Lower leg skin (tissue), 4 donors: ENCODE results near the gene CDKL5. TPM values are rescaled to one million over a fixed set of nuclear protein-coding genes. Genes with fewer than 3 reads are reported as not detected.
"Not testable (repeated sequence)": the region's sequence is repeated elsewhere in the genome, so short reads cannot be mapped to it uniquely, and the experiment has no call there.

Source experiments
- DNase-seq, 2 donors: peaks; one replicate each; pipeline ENCODE4 v3.0.0-alpha.2; 2019; ENCODE audit warnings: low spot score in 2 of 2
- H3K4me3 ChIP-seq: fragments of 200-600 bp; sonication (generic); 2 replicates; pipeline ENCODE4 v1.5.1; 2017; ENCODE audit warnings: mild to moderate bottlenecking, low read depth; ENCODE audit not compliant: poor library complexity, severe bottlenecking
- CTCF ChIP-seq, 3 donors: fragments of 450-650 bp; IDR thresholded peaks; one replicate each; pipeline ENCODE4 v1.5.1; 2016; ENCODE audit warnings: antibody characterized with exemption in 3 of 3, mild to moderate bottlenecking in 3 of 3, moderate library complexity in 2 of 3
- POLR2A ChIP-seq, 2 donors: fragments of 450-650 bp; IDR thresholded peaks; one replicate each; pipeline ENCODE4 v1.6.1; 2016 to 2017; ENCODE audit warnings: antibody characterized with exemption in 2 of 2, mild to moderate bottlenecking in 1 of 2, moderate library complexity in 1 of 2
- WGBS, 2 donors: methylation state at CpG; one replicate each; pipeline ENCODE4 v1.1.5; 2018; 5-methylcytosine and 5-hydroxymethylcytosine counted together
- intact Hi-C: fragments of 100-400 bp; cut with DNase I; formaldehyde crosslinking; loops from one replicate; pipeline ENCODE4 v1.15.0; 2023; ENCODE audit warnings: low total_unique reads
- total RNA-seq, 4 donors: library from RNA; depleted of rRNA; stranded (reverse); fragments of >200 nt; gene quantifications; one replicate each; pipeline ENCODE4 v1.1.0, GENCODE V29; 2016

The CDKL5 gene
- total RNA-seq, 4 donors from 2014 or later: 3.3 to 9.2 (median 5.1) TPM

- no peak overlapping the region for H3K4me3 ChIP-seq
- intact Hi-C loops: no loop called here
- no peak for DNase-seq
- TF ChIP-seq CTCF (IDR thresholded peaks at IDR 0.05) (no peak), POLR2A (IDR thresholded peaks at IDR 0.05) (no peak)
- 66 to 72% methylated on average over 6 of the region's 6 CpGs for whole genome bisulfite sequencing, 2 donors
These were observed 157.6 kb downstream of the CDKL5 start for GRCh38 chrX:18582910-18583493.

- DNase-seq, H3K4me3 ChIP-seq, intact Hi-C loops: not testable (repeated sequence)
- 93 to 100% methylated on average over 1 of the region's 1 CpG for WGBS, 2 donors
These were observed 163.9 kb downstream of the CDKL5 start for GRCh38 chrX:18589292-18589691.

GRCh38 chrX:18591834-18592233, 166.4 kb downstream of the CDKL5 start:
- no peak overlapping the region for H3K4me3 ChIP-seq
- TF ChIP-seq POLR2A (IDR thresholded peaks at IDR 0.05) (no peak), CTCF (IDR thresholded peaks at IDR 0.05) (no peak)
- 89 to 91% methylated on average over 2 of the region's 2 CpGs for WGBS, 2 donors
- DNase-seq: no peak
- intact Hi-C loops: no loop called here

GRCh38 chrX:18594079-18594478, 168.7 kb downstream of the CDKL5 start:
- no peak for DNase-seq

GRCh38 chrX:18596096-18596495, 170.7 kb downstream of the CDKL5 start:
- TF ChIP-seq CTCF (IDR thresholded peaks at IDR 0.05): no peak
- no peak for TF ChIP-seq POLR2A (IDR thresholded peaks at IDR 0.05)
- no peak for DNase-seq
- 76 to 80% methylated on average over 4 of the region's 4 CpGs for WGBS, 2 donors
- intact Hi-C loops: no loop called here
- no peak overlapping the region for H3K4me3 ChIP-seq

More at GRCh38 chrX:18594079-18594478, 168.7 kb downstream of the CDKL5 start:
- 84 to 100% methylated on average over 2 of the region's 2 CpGs for WGBS, 2 donors
- TF ChIP-seq POLR2A (IDR thresholded peaks at IDR 0.05) (no peak), CTCF (IDR thresholded peaks at IDR 0.05) (no peak)
- intact Hi-C loops: no loop called here
- no peak overlapping the region for H3K4me3 ChIP-seq

GRCh38 chrX:18598413-18598812, 173.0 kb downstream of the CDKL5 start:
- no peak overlapping the region for H3K4me3 ChIP-seq
- no peak for TF ChIP-seq POLR2A (IDR thresholded peaks at IDR 0.05)
- TF ChIP-seq CTCF (IDR thresholded peaks at IDR 0.05): no peak
- 73 to 93% methylated on average over 2 of the region's 2 CpGs for WGBS, 2 donors
- intact Hi-C loops: no loop called here
- DNase-seq: no peak
